HG03280 (cell line): ENCODE data around the gene ACSL6.
"Not testable (repeated sequence)": the region's sequence is repeated elsewhere in the genome, so short reads cannot be mapped to it uniquely, and the experiment has no call there.

ENCODE experiments used
- ATAC-seq: cut with Tn5 transposase; IDR thresholded peaks from one replicate; pipeline ENCODE4 v1.9.1; 2021; ENCODE audit warnings: mild to moderate bottlenecking, moderate library complexity; ENCODE audit not compliant: unreplicated experiment

Gene ACSL6

GRCh38 chr5:131947445-131947844 lies 64.0 kb downstream of the ACSL6 start:
- no peak for ATAC-seq

GRCh38 chr5:131945551-131946168 lies 65.8 kb downstream of the ACSL6 start, which contains the start of gene MEIKIN:
Gene MEIKIN, minus strand, starts transcription at chr5:131945663. Its CDS starts 158 bp downstream, at chr5:131945505.
- ATAC-seq: no peak

- ATAC-seq: no peak
Measured at GRCh38 chr5:131944702-131945550, 66.5 kb downstream of the ACSL6 start.

GRCh38 chr5:131943916-131944315 lies 67.5 kb downstream of the ACSL6 start:
- no peak for ATAC-seq

GRCh38 chr5:131942016-131942415 lies 69.4 kb downstream of the ACSL6 start:
- no peak for ATAC-seq

- ATAC-seq: no peak
Measured at GRCh38 chr5:131939690-131940345, 71.6 kb downstream of the ACSL6 start.

- ATAC-seq: no peak
Measured at GRCh38 chr5:131932235-131932634, 79.2 kb downstream of the ACSL6 start.

GRCh38 chr5:131928957-131929356 lies 82.5 kb downstream of the ACSL6 start:
- ATAC-seq: no peak

GRCh38 chr5:131926168-131926567 lies 85.3 kb downstream of the ACSL6 start:
- no peak for ATAC-seq

- ATAC-seq: no peak
Measured at GRCh38 chr5:131916481-131916880, 95.0 kb downstream of the ACSL6 start.

GRCh38 chr5:131914472-131914871 lies 97.0 kb downstream of the ACSL6 start:
- ATAC-seq: no peak

- ATAC-seq: no peak
Measured at GRCh38 chr5:131913603-131914002, 97.9 kb downstream of the ACSL6 start.

- ATAC-seq: no peak
Measured at GRCh38 chr5:131906668-131907067, 104.8 kb downstream of the ACSL6 start.

GRCh38 chr5:131902266-131902665 lies 109.2 kb downstream of the ACSL6 start:
- not testable (repeated sequence) for ATAC-seq
